Epidermal melanocyte (primary cell): ENCODE data around the gene NDUFS8.
"Not testable (repeated sequence)": the region's sequence is repeated elsewhere in the genome, so short reads cannot be mapped to it uniquely, and the experiment has no call there.

ENCODE experiments used
- DNase-seq: peaks from one replicate; pipeline ENCODE4 v3.0.0; 2011; ENCODE audit warnings: low spot score; ENCODE audit not compliant: insufficient read length

NDUFS8 gene

DNA sequence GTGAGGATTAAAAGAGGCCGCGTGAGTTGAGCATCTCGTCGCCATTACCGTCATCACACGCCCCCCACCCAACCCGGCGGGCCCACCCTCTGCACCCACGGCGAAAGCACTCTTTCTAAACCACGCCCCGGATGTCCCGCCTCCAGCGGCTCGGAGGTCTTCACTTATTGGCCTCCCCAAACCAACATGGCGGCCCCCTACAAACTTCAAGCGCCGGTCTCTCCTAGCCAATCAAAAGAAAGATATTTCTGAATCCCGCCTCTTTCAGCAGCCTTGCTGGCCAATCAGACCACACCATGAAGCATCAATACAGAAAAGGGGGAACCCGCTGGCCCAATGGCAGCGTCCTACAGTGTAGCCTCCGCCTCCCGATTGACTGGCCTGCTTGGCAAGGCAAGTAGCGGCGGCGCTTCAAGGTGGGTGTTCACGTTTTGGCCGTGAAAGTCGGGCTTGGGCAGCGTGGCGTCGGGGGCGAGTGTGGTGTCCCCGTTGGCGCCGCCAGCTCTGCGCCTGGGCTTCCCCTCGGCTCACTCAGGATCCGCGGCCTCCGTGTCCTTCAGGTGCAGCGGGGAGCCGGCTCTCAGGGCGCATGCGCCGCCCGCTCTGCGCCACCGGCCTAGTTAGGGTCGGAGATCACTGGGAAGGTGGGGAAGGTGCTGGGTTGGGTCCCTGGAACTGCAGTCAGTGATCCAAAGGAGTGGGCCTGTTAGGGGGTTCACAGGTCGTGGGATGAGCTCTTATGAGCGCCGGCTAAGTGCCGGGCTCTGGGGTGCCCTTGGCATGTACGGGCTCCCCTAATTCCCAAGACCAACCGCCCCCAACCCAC is at the start of gene NDUFS8:
TSS of gene NDUFS8 (plus strand) at position 364 of the 826 bp plus-strand sequence. CDS start 1,471 bp downstream, outside the sequence.
- peak; percentile 100 for DNase-seq

DNA sequence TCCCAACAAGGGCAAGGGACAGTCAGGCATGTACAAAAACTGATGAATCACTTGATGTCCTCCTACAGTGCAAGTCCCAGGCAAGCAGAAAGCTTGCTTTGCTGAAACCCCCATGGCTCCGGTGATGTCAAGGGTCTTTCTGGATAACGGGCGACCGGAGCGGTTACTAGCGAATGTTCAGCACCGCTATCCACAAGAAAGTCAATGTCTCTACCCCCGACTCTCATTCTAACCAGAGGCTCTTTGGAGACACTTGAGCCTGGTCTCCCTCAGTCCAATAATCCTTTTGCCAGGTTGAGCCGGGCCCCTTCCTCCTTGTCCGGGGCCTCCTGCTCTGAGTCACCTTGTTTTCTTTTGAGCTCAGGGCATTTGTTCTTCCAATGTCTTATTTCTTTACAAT is 49.3 kb upstream of the NDUFS8 start:
- DNase-seq = not testable (repeated sequence)

DNA sequence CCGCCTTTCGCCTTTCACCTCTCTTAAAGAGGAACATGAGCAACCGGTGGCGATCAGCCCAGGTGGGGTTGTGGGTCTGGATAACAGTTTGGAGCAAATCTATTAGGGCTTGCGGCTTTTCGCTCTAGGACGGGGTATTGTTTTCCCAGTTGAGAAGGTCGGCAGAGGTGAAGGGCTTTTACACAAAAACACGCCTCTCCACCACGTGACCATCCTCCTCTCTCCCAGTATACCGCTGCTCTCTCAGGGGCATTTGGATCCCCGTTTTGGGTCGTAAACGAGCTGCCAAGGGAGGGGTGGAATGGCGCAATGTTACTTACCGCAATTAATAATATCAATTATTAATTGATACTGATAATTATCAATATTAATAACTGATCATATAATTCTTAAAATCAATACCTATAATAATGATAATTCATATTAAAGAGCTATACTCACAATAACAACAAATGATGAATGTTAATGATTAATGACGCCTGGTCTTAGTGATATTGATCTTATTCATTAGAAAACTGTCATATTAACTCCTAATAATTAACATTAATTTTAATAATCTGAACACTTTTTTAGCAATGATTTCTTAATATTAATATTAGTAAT is 48.1 kb upstream of the NDUFS8 start:
- not testable (repeated sequence) for DNase-seq

DNA sequence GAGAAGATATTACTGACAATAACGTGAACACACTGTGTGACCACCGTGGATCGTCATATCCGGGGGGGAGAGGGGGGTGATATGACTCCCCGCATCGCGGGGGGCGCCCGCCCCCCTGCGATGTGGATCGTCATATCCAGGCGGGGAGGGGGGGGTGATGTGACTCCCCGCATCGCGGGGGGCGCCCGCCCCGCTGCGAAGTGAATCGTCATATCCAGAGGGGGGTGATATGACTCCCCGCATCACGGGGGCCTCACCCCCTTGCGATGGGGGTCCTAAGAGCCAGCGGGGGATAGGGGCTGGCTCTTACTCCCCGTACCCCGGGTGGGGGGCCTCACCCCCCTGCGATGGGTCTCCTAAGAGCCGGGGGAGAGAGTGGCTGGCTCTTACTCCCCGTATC is 46.5 kb upstream of the NDUFS8 start:
- DNase-seq = no peak

DNA sequence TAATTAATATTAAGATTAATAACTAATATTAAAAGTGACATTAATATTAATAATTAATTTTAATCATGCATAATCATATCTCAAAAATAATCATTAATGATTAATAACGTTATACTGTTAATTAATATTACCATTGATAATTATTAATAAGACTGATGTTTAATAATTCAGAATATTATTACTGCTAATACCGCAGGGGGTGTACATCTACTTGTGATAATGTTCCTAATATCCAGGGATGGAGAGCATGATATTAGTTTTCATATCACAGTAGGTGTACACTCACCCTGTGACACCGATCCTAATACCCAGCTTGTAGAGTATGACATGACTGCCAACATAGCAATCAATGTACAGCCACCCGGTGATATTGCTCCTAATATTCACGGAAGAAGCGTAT is 45.2 kb upstream of the NDUFS8 start:
- DNase-seq = not testable (repeated sequence)

DNA sequence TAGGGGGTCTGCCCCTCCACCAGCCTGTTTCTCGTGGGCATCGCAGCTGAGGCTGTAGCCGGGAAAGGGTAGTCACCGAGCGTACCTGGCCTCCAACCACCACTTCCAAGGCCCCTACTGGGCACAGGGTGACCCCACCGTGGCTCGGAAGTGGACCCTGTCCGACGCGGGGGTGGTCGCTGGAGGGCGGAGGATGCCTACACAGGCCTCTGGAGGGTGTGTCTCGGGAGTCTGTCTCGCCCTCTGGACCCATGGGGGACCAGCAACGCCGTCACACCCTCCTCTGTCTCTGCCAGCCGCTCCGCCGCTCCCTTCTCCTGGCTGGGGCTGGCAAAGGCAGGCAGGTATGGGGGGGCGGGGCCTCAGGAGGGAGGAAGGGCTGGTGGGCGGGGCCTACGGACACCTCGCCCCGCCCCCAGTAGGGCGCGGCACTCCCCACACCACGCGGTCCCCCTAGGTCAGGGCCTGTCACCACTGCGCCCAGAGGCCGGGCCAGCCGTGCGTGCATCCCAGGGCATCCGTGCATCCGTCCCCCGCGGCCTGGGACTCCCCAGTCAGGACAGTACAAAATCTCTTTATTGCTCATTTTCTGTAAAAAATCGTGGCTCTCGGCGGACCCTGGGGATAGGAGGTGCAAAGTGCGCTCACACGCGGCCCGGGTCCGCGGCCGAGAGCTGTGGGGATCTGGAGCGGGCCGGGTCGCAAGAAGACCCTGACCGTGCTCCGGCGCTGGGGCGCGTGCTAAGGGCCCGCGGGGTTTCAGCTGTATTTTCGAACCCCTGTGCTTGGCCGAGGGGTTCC is 39.7 kb upstream of the NDUFS8 start:
- DNase-seq = not testable (repeated sequence)

DNA sequence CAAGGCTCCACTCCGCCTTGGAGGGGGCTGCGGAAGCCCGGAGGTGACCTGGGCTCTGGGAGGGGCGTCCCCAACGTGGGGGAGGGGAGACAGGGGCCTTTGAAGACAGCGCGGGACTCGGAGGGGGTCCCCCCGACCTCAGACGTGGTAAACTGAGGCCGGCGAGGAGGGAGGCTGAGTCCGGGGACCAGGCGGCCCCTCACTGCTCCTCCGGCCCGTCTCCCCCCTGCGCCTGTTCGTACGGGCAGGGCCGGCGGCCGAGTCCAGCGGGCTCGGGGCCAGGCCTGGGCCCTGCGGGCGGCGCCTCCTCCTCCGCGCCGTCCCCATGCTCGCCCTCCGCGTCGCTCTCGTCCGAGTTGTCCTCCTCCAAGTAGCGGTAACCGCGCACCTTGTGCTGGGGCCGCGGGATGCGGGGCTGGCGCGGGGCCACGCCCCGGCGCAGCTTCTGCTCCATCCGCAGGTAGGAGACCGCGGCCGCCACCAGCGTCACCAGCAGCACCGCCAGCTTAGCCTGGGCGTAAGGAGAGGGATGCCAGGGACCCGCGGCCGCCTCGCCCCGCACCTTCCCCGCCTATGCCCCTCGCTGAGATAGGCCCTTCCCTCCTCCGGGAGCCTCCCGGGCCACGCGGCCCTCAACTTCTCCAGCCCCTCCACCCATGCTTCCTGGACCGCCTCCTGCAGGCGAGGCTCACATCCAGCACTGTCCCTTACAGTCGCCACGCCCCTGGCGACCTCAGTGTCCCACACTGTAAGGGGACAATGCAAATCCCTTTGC is 38.9 kb upstream of the NDUFS8 start:
- not testable (repeated sequence) for DNase-seq

DNA sequence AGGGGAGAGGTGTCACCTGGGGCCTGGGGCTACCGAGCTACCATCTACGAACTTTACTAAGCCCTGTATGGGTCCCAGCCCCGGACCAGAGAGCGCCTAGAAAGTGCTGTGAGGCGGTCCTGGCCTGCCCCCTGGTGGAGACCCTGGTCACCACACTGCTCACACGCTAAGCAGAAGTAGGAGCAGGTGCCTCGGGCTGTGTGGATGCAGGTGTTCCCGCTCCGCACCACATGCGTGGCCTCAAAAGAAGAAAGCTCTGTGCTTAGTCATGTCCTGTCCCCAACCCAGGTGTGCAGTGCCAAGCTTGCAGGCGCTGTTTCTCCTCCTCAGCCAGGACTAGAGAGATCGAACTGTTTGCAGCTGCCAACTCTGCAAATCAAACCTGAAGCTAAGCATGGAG is 36.7 kb upstream of the NDUFS8 start:
- not testable (repeated sequence) for DNase-seq

DNA sequence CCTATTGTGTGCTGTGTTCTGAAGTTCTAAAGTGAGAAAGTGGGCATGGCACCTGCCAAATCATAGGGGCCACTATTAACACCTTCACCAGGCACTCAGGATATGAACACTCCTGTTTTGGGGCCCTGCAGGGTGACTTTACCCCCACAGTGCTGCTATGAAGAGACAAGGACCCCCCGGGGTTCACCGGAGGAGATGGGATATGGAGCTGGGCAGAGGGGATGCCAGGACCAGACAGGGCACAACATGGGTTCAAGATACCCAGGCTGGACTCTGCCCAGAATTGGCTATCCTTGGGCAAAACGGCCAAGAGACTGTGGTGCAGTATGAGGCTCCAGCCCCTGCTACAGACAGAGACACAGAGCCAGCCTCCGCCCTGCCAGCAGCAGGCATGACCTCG is 36.1 kb upstream of the NDUFS8 start:
- DNase-seq = not testable (repeated sequence)

DNA sequence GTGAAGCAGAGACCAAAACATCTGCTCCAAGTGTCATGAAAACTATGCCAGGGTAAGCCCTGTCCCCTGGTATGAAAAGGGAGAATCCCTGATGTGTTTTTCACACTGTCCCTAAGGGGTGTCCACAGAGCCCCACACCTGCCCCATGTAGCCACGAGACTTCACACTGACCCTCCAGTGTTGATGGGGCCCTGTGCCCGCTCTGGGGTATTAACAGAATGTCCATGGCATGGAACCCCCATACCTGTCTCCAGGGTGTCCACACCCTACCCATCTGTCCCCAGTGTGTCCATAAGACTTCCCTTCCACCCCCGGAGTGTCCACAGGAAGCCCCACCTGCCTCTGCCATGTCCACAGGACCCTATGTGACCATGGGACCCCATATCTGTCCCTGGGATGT is 35.4 kb upstream of the NDUFS8 start:
- not testable (repeated sequence) for DNase-seq

DNA sequence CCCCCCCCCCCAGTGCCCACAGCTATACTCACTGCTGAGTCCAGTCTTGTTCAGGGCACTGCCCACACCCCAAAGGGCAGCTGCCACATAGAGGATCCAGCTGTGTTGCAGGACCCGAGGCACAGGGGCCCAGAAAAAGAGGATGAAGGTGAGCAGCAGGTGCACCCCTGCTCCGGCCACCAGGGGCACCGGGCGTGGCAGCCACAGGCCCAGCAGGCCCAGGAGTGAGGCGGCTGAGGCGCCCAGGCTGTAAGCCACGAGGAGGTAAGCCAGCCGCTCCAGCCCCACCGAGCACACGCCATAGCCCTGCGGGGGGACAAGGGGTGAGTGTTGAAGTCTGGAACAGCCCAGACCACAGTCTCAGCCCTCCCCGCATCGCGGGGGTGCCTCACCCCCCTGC is 34.9 kb upstream of the NDUFS8 start:
- not testable (repeated sequence) for DNase-seq

DNA sequence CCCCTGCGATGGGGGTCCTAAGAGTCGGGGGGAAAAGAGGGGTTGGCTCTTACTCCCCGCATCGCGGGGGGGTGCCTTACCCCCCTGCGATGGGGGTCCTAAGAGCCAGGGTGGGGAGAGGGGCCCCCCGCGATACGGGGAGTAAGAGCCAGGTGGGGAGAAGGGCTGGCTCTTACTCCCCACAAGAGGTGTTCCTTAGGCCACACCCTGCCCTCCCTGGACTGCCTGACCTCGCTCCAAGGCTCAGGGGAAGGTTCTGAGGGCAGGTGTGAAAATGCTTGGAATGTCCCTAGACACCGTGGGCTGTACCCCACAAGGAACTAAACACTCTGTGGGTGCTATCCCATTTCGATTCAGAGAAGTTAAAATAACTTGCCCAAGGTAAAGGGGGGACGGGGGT is 34.4 kb upstream of the NDUFS8 start:
- DNase-seq = no peak

DNA sequence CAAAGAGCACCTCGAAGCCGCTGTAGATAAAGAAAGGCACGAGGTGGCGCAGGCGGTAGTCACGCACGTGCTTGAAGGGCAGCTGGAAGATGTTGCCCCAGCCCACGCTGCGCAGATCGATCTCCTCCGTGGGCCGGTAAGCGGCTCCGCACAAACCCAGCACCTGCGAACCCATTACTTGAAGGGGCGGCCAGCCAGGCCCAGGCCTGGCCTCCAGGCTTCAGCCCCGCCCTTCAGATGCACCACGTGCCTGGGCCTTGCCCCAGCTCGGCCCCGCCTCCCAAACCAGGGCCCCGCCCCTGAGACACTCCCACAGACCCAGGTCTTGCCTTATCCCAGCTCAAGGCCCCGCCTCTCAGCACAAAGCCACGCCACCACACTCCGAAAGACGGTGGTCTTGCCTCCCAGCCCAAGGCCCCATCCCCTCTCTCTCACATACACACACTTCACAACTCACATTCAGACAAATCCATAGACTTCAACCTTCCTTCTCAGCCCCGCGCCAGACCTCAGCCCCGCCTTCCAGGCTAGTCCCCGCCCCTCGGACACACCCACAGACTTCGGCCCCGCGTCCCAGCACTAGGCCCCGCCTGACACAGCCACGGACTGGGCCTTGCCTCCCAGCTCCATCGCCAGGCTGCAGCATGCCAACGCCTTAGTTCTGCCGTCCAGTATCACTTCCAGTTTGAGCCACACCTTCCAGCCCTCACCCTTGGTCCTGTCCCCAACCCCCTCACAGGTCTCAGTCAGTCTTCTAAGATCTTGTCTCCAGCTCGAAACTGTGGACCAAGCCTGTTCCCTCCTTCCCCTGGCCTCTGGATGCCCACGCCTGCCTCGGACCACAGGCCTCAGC is 33.6 kb upstream of the NDUFS8 start:
- no peak for DNase-seq

DNA sequence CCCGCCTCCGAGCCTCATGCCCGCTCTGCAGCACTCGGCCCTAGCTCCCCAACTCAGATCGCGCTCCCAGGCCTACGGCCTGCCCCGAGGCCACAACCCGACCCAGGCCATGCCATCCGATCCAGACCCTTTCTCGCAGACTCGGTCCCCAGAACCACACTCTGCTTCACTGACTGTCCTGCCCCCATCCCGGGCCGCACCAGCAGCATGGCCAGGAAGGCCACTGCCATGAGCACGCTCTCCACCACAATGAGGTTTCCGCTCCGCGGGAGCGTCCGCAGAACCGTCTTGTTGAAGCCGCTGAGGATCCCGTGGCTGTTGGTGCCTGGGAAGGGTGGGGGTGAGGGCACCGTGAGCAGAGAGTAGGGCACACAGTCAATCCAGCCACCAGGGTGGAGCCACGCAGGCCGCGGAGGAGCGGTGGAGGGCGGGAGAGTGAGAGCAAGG is 33.0 kb upstream of the NDUFS8 start:
- no peak for DNase-seq

DNA sequence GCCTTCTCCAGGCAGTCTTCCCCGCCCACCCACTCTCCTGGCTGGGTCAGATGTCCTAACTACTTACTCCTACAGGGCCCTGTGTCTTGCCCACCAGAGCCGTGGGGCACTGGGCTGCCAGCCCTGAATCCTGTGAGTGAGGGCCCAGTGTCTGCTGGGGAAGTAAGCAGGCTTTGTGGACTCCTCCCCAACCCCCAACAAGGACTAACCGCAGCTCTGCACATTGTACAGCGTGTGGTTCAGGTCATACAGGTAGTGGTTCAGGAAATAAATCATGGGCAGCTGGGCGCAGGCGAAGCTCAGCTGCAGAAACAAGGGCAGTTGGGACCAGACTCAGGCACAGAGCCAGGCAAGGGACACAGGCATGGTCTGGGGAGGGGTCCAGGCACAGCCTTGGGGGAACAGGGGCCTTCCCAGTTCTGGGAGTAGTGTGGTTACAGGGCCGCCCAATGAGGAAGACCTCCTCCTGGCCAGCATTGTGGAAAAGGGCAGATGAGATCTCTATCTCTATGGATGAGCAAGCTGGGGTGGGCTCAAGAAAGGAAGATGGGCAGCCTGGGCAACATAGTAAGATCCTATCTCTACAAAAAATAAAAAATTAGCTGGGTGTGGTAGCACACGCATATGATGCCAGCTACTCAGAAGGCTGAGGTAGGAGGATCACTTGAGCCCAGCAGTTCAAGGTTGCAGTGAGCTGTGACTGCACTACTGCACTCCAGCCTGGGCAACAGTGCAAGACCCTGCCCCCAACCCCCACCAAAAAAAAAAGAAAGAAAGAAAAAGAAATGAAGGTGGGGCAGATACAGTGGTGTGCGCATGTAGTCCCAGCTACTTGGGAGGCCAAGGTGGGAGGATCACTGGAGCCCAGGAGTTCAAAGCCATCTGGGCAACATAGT is 32.1 kb upstream of the NDUFS8 start:
- no peak for DNase-seq

DNA sequence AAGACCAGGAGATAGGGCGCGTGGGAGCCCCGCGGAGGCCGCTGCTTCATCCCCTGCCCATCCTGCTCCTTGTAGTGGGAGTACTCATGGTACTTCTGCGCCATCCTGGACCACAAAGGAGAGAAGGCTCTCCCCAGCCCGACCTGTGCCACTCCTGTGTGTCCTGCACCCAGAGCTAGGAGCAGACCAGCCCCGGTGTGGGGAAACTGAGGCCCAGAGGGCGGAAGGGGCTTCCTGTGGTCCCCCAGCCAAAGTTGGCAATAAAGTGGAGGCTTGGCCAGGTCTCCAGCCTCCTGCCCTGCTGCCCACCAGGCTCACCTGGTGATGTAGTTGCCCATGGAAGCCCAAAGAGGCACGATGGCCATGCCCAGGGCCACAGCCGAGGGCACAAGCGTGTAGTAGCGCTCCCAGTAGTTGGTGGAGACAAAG is 31.3 kb upstream of the NDUFS8 start:
- no peak for DNase-seq

DNA sequence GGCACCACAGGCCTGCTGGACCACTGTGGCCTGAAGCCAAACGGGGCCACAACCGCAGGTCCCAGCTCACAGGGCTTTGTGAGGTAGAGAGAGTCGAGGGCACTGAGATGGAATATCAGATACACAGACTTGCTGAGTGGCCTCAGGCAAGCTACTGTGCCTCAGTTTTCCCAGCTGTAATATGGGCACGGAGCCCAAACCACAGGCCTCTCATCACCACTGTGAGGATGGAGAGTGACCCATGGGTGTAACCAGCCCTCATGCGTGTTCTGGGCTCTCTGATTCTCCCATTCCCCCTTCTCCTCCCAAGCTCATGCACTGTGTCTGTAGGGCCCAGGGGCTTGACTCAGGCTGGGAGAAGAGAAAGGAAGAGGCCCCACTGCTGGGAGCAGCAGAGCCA is 30.8 kb upstream of the NDUFS8 start:
- DNase-seq = no peak

DNA sequence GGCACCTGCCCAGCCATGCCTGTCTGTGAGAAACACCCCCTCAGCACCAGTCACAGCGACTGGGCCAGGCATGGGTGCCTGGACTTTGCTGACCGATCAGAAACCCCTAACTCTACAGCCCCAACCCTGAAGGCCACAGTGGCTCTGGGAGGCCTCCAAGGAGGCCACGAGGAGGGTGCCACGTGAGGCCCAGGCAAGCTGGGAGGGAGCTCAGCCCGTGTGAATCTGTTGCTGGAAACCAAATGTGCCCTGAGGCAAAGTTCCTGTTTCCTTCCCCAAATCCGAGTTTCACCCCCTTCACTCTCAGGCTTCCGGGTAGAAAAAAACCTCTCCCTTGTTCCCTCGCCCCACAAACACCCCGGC is 27.9 kb upstream of the NDUFS8 start:
- no peak for DNase-seq
